Mucosa of stomach (tissue), 1 donor: ENCODE results near the gene CD28.
A peak's percentile ranks its signal among the peaks of the same experiment; 100 is the strongest.

Source experiments
- H3K27me3 ChIP-seq: one replicate; pipeline ENCODE4 v1.7.0; 2013; ENCODE audit warnings: mild to moderate bottlenecking, low read length; ENCODE audit not compliant: control insufficient read depth, insufficient read depth
- H3K36me3 ChIP-seq: one replicate; pipeline ENCODE4 v1.7.0; 2013; ENCODE audit warnings: low read length; ENCODE audit not compliant: control insufficient read depth, insufficient read depth
- H3K4me1 ChIP-seq: one replicate; pipeline ENCODE4 v1.7.0; 2013; ENCODE audit warnings: mild to moderate bottlenecking, low read length; ENCODE audit not compliant: control insufficient read depth, insufficient read depth
- H3K4me3 ChIP-seq: one replicate; pipeline ENCODE4 v1.7.0; 2013; ENCODE audit warnings: low read length
- H3K9ac ChIP-seq: one replicate; pipeline ENCODE4 v1.7.0; 2013; ENCODE audit warnings: mild to moderate bottlenecking, low read length, moderate library complexity
- H3K9me3 ChIP-seq: one replicate; pipeline ENCODE4 v1.7.0; 2013; ENCODE audit warnings: mild to moderate bottlenecking, low read length, moderate library complexity; ENCODE audit not compliant: control insufficient read depth
- donor health status: Pancreatic carcinoma.

CD28 gene

GRCh38 chr2:203706403-203706802, at the start of gene CD28:
Gene CD28 (plus strand): TSS chr2:203706639. CDS start chr2:203706697, 58 bp downstream.
- Histone ChIP-seq H3K4me1 (peaks cover 16% of the 10 kb centered on the region), H3K27me3 (no peaks in the 10 kb centered on the region), H3K36me3 (no peaks in the 10 kb centered on the region), H3K9me3 (no peaks in the 10 kb centered on the region), H3K4me3 (no peak within 1 kb of the TSS), H3K9ac (peak within 1 kb of the TSS; percentile 31)

GRCh38 chr2:203659331-203660049, 46.9 kb upstream of the CD28 start:
- Histone ChIP-seq H3K9ac (no peak overlapping the region), H3K36me3 (no peaks in the 10 kb centered on the region), H3K4me1 (peaks cover 59% of the 10 kb centered on the region), H3K27me3 (no peaks in the 10 kb centered on the region), H3K4me3 (no peak overlapping the region), H3K9me3 (no peaks in the 10 kb centered on the region)

GRCh38 chr2:203660465-203660864, 46.0 kb upstream of the CD28 start:
- peaks cover 50% of the 10 kb centered on the region for H3K4me1 ChIP-seq
- H3K4me3 ChIP-seq: no peak overlapping the region
- no peaks in the 10 kb centered on the region for H3K36me3 ChIP-seq
- H3K9me3 ChIP-seq: no peaks in the 10 kb centered on the region
- H3K9ac ChIP-seq: no peak overlapping the region
- no peaks in the 10 kb centered on the region for H3K27me3 ChIP-seq

- Histone ChIP-seq H3K4me3 (no peak overlapping the region), H3K9ac (no peak overlapping the region), H3K36me3 (no peaks in the 10 kb centered on the region), H3K9me3 (no peaks in the 10 kb centered on the region), H3K4me1 (peaks cover 42% of the 10 kb centered on the region), H3K27me3 (no peaks in the 10 kb centered on the region)
Measured at GRCh38 chr2:203661279-203661908, 45.0 kb upstream of the CD28 start.

GRCh38 chr2:203662487-203662886, 44.0 kb upstream of the CD28 start:
- Histone ChIP-seq H3K9ac (no peak overlapping the region), H3K4me3 (no peak overlapping the region), H3K36me3 (no peaks in the 10 kb centered on the region)

GRCh38 chr2:203662951-203663350, 43.5 kb upstream of the CD28 start:
- Histone ChIP-seq H3K9me3 (no peaks in the 10 kb centered on the region), H3K9ac (no peak overlapping the region), H3K27me3 (no peaks in the 10 kb centered on the region)

More at GRCh38 chr2:203662487-203662886, 44.0 kb upstream of the CD28 start:
- Histone ChIP-seq H3K4me1 (peaks cover 33% of the 10 kb centered on the region), H3K9me3 (no peaks in the 10 kb centered on the region), H3K27me3 (no peaks in the 10 kb centered on the region)

GRCh38 chr2:203664029-203664755, 42.2 kb upstream of the CD28 start:
- Histone ChIP-seq H3K9me3 (no peaks in the 10 kb centered on the region), H3K36me3 (no peaks in the 10 kb centered on the region), H3K4me1 (peaks cover 33% of the 10 kb centered on the region), H3K4me3 (no peak overlapping the region), H3K9ac (no peak overlapping the region), H3K27me3 (no peaks in the 10 kb centered on the region)

More at GRCh38 chr2:203662951-203663350, 43.5 kb upstream of the CD28 start:
- H3K4me1 ChIP-seq: peaks cover 33% of the 10 kb centered on the region
- H3K36me3 ChIP-seq: no peaks in the 10 kb centered on the region
- H3K4me3 ChIP-seq: no peak overlapping the region

- Histone ChIP-seq H3K4me1 (peaks cover 23% of the 10 kb centered on the region), H3K36me3 (no peaks in the 10 kb centered on the region), H3K4me3 (no peak overlapping the region), H3K9me3 (no peaks in the 10 kb centered on the region), H3K27me3 (no peaks in the 10 kb centered on the region), H3K9ac (no peak overlapping the region)
Measured at GRCh38 chr2:203667838-203668237, 38.6 kb upstream of the CD28 start.

GRCh38 chr2:203669820-203670219, 36.6 kb upstream of the CD28 start:
- no peaks in the 10 kb centered on the region for H3K36me3 ChIP-seq
- H3K27me3 ChIP-seq: no peaks in the 10 kb centered on the region
- peaks cover 10% of the 10 kb centered on the region for H3K4me1 ChIP-seq
- no peak overlapping the region for H3K9ac ChIP-seq
- H3K9me3 ChIP-seq: no peaks in the 10 kb centered on the region
- no peak overlapping the region for H3K4me3 ChIP-seq

GRCh38 chr2:203670939-203671338, 35.5 kb upstream of the CD28 start:
- no peaks in the 10 kb centered on the region for H3K9me3 ChIP-seq
- no peaks in the 10 kb centered on the region for H3K27me3 ChIP-seq
- H3K4me3 ChIP-seq: no peak overlapping the region
- no peaks in the 10 kb centered on the region for H3K36me3 ChIP-seq
- H3K9ac ChIP-seq: no peak overlapping the region
- peaks cover 10% of the 10 kb centered on the region for H3K4me1 ChIP-seq

- Histone ChIP-seq H3K9me3 (no peaks in the 10 kb centered on the region), H3K9ac (no peak overlapping the region), H3K27me3 (no peaks in the 10 kb centered on the region), H3K4me3 (no peak overlapping the region), H3K4me1 (peaks cover 10% of the 10 kb centered on the region), H3K36me3 (no peaks in the 10 kb centered on the region)
Measured at GRCh38 chr2:203671876-203672275, 34.6 kb upstream of the CD28 start.

- Histone ChIP-seq H3K36me3 (no peaks in the 10 kb centered on the region), H3K4me1 (peaks cover 10% of the 10 kb centered on the region), H3K9ac (no peak overlapping the region), H3K27me3 (no peaks in the 10 kb centered on the region), H3K9me3 (no peaks in the 10 kb centered on the region), H3K4me3 (no peak overlapping the region)
Measured at GRCh38 chr2:203672856-203673255, 33.6 kb upstream of the CD28 start.
